ENCODE data around the gene TNFRSF6B. TPM values are rescaled to one million over a fixed set of nuclear protein-coding genes. Genes with fewer than 3 reads are reported as not detected.

TNFRSF6B gene
- total RNA-seq, 2 donors from 2014 or later = not detected

DNA sequence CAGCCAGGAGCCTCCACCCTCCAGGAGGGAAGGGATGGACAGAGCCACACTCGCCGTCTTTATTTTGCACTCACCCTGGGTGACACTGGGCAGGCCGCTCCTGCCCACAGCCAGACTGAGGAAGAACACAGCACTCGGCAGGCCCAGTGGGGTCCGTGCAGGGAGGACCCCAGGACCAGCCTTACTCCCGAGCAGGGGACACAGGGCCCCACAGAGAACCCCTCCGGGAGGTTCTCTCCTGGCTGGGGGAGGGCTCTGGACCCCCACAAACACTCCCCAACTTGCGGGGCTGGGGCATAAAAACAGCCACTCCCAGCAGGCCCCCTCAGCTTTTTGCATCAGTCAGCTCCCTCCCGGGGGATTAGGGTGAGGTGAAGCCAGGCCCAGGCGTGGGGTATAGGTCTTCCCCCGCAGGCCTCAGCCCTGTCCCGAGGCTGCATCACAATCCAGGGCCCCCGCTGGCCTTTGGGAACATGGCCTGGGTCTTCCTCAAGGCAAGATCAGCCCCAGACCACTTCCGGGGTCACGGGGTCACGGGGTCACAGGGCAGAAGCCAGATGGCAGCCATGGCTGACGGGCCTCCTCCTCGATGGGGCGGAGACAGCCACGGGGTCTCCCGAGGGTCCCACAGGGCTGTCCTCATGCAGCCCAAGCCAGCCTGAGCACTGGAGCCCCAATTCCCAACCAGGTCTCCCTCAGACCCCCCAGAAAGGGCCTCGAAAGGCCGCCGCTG lies 3.2 kb downstream of the TNFRSF6B start:
- 89% methylated on average over 19 to 24 of the region's 24 CpGs for WGBS, 2 experiments (ENCODE audit: insufficient coverage in 1 of 2, insufficient read length in 1 of 2)
- Mint-ChIP-seq H3K4me3 (no peak overlapping the region), H3K27ac (no peak overlapping the region), H3K4me1 (no peaks in the 10 kb centered on the region), H3K36me3 (ENCODE audit: low read depth) (peaks cover 5% of the 10 kb centered on the region), H3K9me3 (no peaks in the 10 kb centered on the region), H3K27me3 (ENCODE audit: insufficient read depth) (no peaks in the 10 kb centered on the region)
- Histone ChIP-seq H3K9me3 (ENCODE audit: control insufficient read depth, low read length) (no peaks in the 10 kb centered on the region), H3K36me3 (ENCODE audit: control insufficient read depth, insufficient read depth, low read length) (peaks cover 4% of the 10 kb centered on the region), H3K4me3 (ENCODE audit: low read length) (no peak overlapping the region), H3K27me3 (ENCODE audit: control insufficient read depth, insufficient read depth, low read length, poor library complexity, severe bottlenecking) (no peaks in the 10 kb centered on the region), H3K27ac (ENCODE audit: low read depth, low read length) (peak overlapping the region; percentile 22), H3K4me1 (ENCODE audit: control insufficient read depth, insufficient read depth, low read length) (no peaks in the 10 kb centered on the region), H3K9ac (ENCODE audit: extremely low read depth, low read length, poor library complexity, severe bottlenecking) (no peak overlapping the region)
- TF ChIP-seq, protein P1, sequence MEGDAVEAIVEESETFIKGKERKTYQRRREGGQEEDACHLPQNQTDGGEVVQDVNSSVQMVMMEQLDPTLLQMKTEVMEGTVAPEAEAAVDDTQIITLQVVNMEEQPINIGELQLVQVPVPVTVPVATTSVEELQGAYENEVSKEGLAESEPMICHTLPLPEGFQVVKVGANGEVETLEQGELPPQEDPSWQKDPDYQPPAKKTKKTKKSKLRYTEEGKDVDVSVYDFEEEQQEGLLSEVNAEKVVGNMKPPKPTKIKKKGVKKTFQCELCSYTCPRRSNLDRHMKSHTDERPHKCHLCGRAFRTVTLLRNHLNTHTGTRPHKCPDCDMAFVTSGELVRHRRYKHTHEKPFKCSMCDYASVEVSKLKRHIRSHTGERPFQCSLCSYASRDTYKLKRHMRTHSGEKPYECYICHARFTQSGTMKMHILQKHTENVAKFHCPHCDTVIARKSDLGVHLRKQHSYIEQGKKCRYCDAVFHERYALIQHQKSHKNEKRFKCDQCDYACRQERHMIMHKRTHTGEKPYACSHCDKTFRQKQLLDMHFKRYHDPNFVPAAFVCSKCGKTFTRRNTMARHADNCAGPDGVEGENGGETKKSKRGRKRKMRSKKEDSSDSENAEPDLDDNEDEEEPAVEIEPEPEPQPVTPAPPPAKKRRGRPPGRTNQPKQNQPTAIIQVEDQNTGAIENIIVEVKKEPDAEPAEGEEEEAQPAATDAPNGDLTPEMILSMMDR (conservative IDR thresholded peaks at IDR 0.05) = no peak
- DNase-seq = peak; percentile 50

DNA sequence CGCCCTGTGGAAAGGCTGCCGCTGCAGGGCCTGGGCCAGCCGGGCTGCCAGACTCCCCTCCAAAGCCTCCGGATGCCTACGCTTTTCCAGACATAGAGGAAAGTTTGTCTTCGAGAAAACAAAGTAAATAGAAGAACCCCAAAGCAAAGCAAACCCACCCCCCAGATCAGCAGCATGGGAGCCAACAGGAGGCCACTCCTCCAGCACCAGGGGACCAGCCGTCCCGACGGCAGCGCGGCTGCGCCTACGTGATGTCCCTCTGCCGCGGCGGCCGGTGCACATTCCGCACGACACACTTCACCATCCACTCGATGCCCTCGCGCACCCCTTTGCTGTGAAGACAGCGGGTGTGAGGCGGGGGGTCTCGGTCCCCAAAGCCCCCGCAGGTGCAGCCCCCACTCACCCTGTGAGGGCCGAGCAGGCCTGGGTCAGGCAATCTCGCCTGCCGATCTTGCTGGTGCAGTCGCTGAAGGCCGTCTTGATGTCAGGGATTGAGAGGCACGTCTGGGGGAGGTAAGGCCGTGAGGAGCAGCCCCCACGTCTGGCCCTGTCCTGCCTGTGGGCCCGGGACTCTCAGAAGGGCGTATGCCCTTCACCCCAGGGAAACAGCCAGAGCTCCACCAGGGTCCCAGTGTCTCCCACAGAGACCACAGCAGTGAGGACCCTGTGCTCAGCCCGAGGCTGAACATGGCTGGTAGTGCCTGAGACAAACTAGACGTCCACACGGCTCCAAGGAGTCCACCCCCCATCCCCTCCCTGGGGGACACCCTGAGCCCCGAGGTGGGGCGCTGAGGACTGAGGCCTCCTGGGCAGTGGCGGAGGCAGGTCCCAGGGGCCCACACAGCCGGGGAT lies 4.0 kb downstream of the TNFRSF6B start:
- Histone ChIP-seq H3K27me3 (ENCODE audit: control insufficient read depth, insufficient read depth, low read length, poor library complexity, severe bottlenecking) (no peaks in the 10 kb centered on the region), H3K27ac (ENCODE audit: low read depth, low read length) (no peak overlapping the region), H3K36me3 (ENCODE audit: control insufficient read depth, insufficient read depth, low read length) (peaks cover 12% of the 10 kb centered on the region), H3K9me3 (ENCODE audit: control insufficient read depth, low read length) (no peaks in the 10 kb centered on the region), H3K9ac (ENCODE audit: extremely low read depth, low read length, poor library complexity, severe bottlenecking) (no peak overlapping the region), H3K4me1 (ENCODE audit: control insufficient read depth, insufficient read depth, low read length) (no peaks in the 10 kb centered on the region), H3K4me3 (ENCODE audit: low read length) (no peak overlapping the region)
- Mint-ChIP-seq H3K27me3 (ENCODE audit: insufficient read depth) (no peaks in the 10 kb centered on the region), H3K36me3 (ENCODE audit: low read depth) (peaks cover 11% of the 10 kb centered on the region), H3K4me1 (no peaks in the 10 kb centered on the region), H3K27ac (no peak overlapping the region), H3K4me3 (no peak overlapping the region), H3K9me3 (no peaks in the 10 kb centered on the region)
- WGBS, 2 experiments (ENCODE audit: insufficient coverage in 1 of 2, insufficient read length in 1 of 2) = 93 to 98% methylated on average over 21 to 42 of the region's 43 CpGs
- TF ChIP-seq, protein P1 (conservative IDR thresholded peaks at IDR 0.05) = no peak
- DNase-seq = no peak

DNA sequence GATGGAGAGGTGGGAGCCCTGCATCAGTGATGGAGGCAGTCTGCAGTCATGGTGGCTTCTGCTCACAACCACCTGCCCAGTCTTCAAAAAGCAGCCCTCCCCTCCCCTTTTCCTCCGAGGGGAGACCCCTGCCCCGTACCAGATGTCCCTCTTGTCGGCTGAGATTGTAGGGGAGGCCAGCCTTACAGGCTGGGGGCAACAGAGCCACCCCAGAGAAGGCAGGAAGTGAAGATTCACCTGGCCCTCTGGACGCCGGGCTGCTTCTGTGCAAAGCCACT lies 4.5 kb downstream of the TNFRSF6B start:
- Histone ChIP-seq H3K36me3 (ENCODE audit: control insufficient read depth, insufficient read depth, low read length) (peaks cover 18% of the 10 kb centered on the region), H3K9ac (ENCODE audit: extremely low read depth, low read length, poor library complexity, severe bottlenecking) (no peak overlapping the region), H3K27ac (ENCODE audit: low read depth, low read length) (no peak overlapping the region), H3K9me3 (ENCODE audit: control insufficient read depth, low read length) (no peaks in the 10 kb centered on the region), H3K4me1 (ENCODE audit: control insufficient read depth, insufficient read depth, low read length) (no peaks in the 10 kb centered on the region), H3K4me3 (ENCODE audit: low read length) (no peak overlapping the region), H3K27me3 (ENCODE audit: control insufficient read depth, insufficient read depth, low read length, poor library complexity, severe bottlenecking) (no peaks in the 10 kb centered on the region)
- H3K4me1 Mint-ChIP-seq = no peaks in the 10 kb centered on the region
- H3K27ac Mint-ChIP-seq = no peak overlapping the region
- TF ChIP-seq, protein P1 (conservative IDR thresholded peaks at IDR 0.05) = no peak
- DNase-seq = no peak
- H3K36me3 Mint-ChIP-seq (ENCODE audit: low read depth) = peaks cover 17% of the 10 kb centered on the region
- no peaks in the 10 kb centered on the region for H3K9me3 Mint-ChIP-seq
- WGBS, 2 experiments (ENCODE audit: insufficient coverage in 1 of 2, insufficient read length in 1 of 2) = 81 to 93% methylated on average over 3 to 5 of the region's 5 CpGs
- no peak overlapping the region for H3K4me3 Mint-ChIP-seq
- H3K27me3 Mint-ChIP-seq (ENCODE audit: insufficient read depth) = no peaks in the 10 kb centered on the region

Data from endodermal cell (in vitro differentiated cells).